ENCODE measurements around the gene LIM2.

DNA sequence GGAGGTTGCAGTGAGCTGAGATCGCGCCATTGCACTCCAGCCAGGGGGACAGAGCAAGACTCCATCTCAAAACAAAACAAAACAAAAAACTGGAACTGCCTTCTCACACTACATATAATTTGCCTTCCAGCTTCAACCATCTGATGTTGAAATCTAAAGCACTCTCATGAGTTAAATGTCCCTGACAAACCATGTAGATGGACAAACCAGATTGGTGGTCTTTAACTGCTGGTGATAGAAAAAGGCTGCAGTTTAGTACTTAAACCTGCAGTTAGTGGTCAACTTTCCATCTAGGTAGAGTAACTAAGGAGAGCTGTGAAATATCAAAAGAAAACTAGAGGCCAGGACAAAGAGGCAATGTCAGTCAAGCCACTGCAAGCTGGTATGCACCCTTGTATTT is 8.4 kb upstream of the LIM2 start:
- TF ChIP-seq CTCF (IDR thresholded peaks at IDR 0.05) (no peak), CEBPB (IDR thresholded peaks at IDR 0.05) (no peak), JUN (IDR thresholded peaks at IDR 0.05) (no peak)
- TF ChIP-seq, protein P1, sequence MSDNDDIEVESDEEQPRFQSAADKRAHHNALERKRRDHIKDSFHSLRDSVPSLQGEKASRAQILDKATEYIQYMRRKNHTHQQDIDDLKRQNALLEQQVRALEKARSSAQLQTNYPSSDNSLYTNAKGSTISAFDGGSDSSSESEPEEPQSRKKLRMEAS (IDR thresholded peaks at IDR 0.05), result no peak

Measured in A549 (cell line).